Activated T-helper 17 cell treated with anti-CD3 and anti-CD28 coated beads, Interleukin-2, amount 50 U/mL, for 72 hours (primary cell): Measurements from ENCODE around the gene C4orf54. TPM values are rescaled to one million over a fixed set of nuclear protein-coding genes. Genes with fewer than 3 reads are reported as not detected.

Experiments used
- ATAC-seq: fragments of 150-1000 bp; cut with Tn5 transposase; replicated peaks from 2 replicates; pipeline ENCODE4 v1.10.0; 2021; ENCODE audit warnings: mild to moderate bottlenecking, moderate library complexity
- H3K27ac Mint-ChIP-seq: one replicate; pipeline ENCODE4 v1.8.0; 2022; ENCODE audit warnings: mixed read lengths
- H3K27me3 Mint-ChIP-seq: one replicate; pipeline ENCODE4 v1.8.0; 2022; ENCODE audit warnings: mixed read lengths
- H3K36me3 Mint-ChIP-seq: one replicate; pipeline ENCODE4 v1.8.0; 2022; ENCODE audit warnings: low read depth, mild to moderate bottlenecking, mixed read lengths
- H3K4me1 Mint-ChIP-seq: one replicate; pipeline ENCODE4 v1.8.0; 2022; ENCODE audit warnings: mixed read lengths
- H3K4me3 Mint-ChIP-seq: one replicate; pipeline ENCODE4 v1.8.0; 2022; ENCODE audit warnings: mild to moderate bottlenecking, mixed read lengths
- H3K9me3 Mint-ChIP-seq: one replicate; pipeline ENCODE4 v1.8.0; 2022; ENCODE audit warnings: mixed read lengths
- total RNA-seq, 2 donors: library from RNA; stranded (reverse); gene quantifications; one replicate each; pipeline ENCODE4 v1.2.3, GENCODE V29; 2022

Gene C4orf54
- total RNA-seq, 2 donors from 2014 or later, result not detected

GRCh38 chr4:99664716-99665115 is 7.1 kb upstream of the C4orf54 start:
- Mint-ChIP-seq H3K4me1 (no peaks in the 10 kb centered on the region), H3K9me3 (no peaks in the 10 kb centered on the region), H3K27ac (no peak overlapping the region), H3K27me3 (peaks cover 19% of the 10 kb centered on the region), H3K4me3 (no peak overlapping the region), H3K36me3 (no peaks in the 10 kb centered on the region)
- no peak for ATAC-seq

- ATAC-seq, result no peak
- no peak overlapping the region for H3K27ac Mint-ChIP-seq
- no peaks in the 10 kb centered on the region for H3K4me1 Mint-ChIP-seq
- no peaks in the 10 kb centered on the region for H3K9me3 Mint-ChIP-seq
- peaks cover 16% of the 10 kb centered on the region for H3K27me3 Mint-ChIP-seq
- no peak overlapping the region for H3K4me3 Mint-ChIP-seq
- H3K36me3 Mint-ChIP-seq, result no peaks in the 10 kb centered on the region
Measured at GRCh38 chr4:99661907-99662306, 4.3 kb upstream of the C4orf54 start.

GRCh38 chr4:99658666-99659065 is 1.0 kb upstream of the C4orf54 start:
- Mint-ChIP-seq H3K4me1 (no peaks in the 10 kb centered on the region), H3K27me3 (peaks cover 17% of the 10 kb centered on the region), H3K4me3 (no peak overlapping the region), H3K9me3 (no peaks in the 10 kb centered on the region), H3K36me3 (no peaks in the 10 kb centered on the region), H3K27ac (no peak overlapping the region)
- ATAC-seq, result no peak

- H3K9me3 Mint-ChIP-seq, result no peaks in the 10 kb centered on the region
- no peak overlapping the region for H3K27ac Mint-ChIP-seq
- H3K4me1 Mint-ChIP-seq, result no peaks in the 10 kb centered on the region
- no peak overlapping the region for H3K4me3 Mint-ChIP-seq
- peaks cover 4% of the 10 kb centered on the region for H3K27me3 Mint-ChIP-seq
- no peaks in the 10 kb centered on the region for H3K36me3 Mint-ChIP-seq
- no peak for ATAC-seq
Measured at GRCh38 chr4:99655308-99656081, 2.1 kb downstream of the C4orf54 start.

GRCh38 chr4:99654361-99654761 is 3.3 kb downstream of the C4orf54 start:
- Mint-ChIP-seq H3K4me3 (no peak overlapping the region), H3K36me3 (no peaks in the 10 kb centered on the region), H3K4me1 (no peaks in the 10 kb centered on the region), H3K9me3 (no peaks in the 10 kb centered on the region), H3K27ac (no peak overlapping the region), H3K27me3 (peaks cover 4% of the 10 kb centered on the region)
- no peak for ATAC-seq

GRCh38 chr4:99653916-99654315 is 3.7 kb downstream of the C4orf54 start:
- Mint-ChIP-seq H3K4me1 (no peaks in the 10 kb centered on the region), H3K4me3 (no peak overlapping the region), H3K27me3 (peaks cover 4% of the 10 kb centered on the region), H3K27ac (no peak overlapping the region), H3K36me3 (no peaks in the 10 kb centered on the region), H3K9me3 (no peaks in the 10 kb centered on the region)
- no peak for ATAC-seq

GRCh38 chr4:99652596-99653436 is 4.8 kb downstream of the C4orf54 start:
- Mint-ChIP-seq H3K4me3 (no peak overlapping the region), H3K36me3 (no peaks in the 10 kb centered on the region), H3K4me1 (no peaks in the 10 kb centered on the region), H3K27me3 (peaks cover 4% of the 10 kb centered on the region), H3K9me3 (no peaks in the 10 kb centered on the region), H3K27ac (no peak overlapping the region)
- no peak for ATAC-seq

GRCh38 chr4:99651811-99652485 is 5.7 kb downstream of the C4orf54 start:
- no peak overlapping the region for H3K27ac Mint-ChIP-seq
- peaks cover 4% of the 10 kb centered on the region for H3K27me3 Mint-ChIP-seq
- H3K4me1 Mint-ChIP-seq, result no peaks in the 10 kb centered on the region
- H3K4me3 Mint-ChIP-seq, result no peak overlapping the region
- no peaks in the 10 kb centered on the region for H3K36me3 Mint-ChIP-seq
- H3K9me3 Mint-ChIP-seq, result no peaks in the 10 kb centered on the region
- no peak for ATAC-seq

- Mint-ChIP-seq H3K4me1 (no peaks in the 10 kb centered on the region), H3K4me3 (no peak overlapping the region), H3K36me3 (no peaks in the 10 kb centered on the region), H3K27me3 (peaks cover 4% of the 10 kb centered on the region), H3K9me3 (no peaks in the 10 kb centered on the region), H3K27ac (no peak overlapping the region)
- no peak for ATAC-seq
Measured at GRCh38 chr4:99651016-99651769, 6.4 kb downstream of the C4orf54 start.

GRCh38 chr4:99649778-99650177 is 7.8 kb downstream of the C4orf54 start:
- H3K27me3 Mint-ChIP-seq, result no peaks in the 10 kb centered on the region
- no peaks in the 10 kb centered on the region for H3K36me3 Mint-ChIP-seq
- no peaks in the 10 kb centered on the region for H3K4me1 Mint-ChIP-seq
- no peaks in the 10 kb centered on the region for H3K9me3 Mint-ChIP-seq
- ATAC-seq, result no peak
- H3K27ac Mint-ChIP-seq, result no peak overlapping the region
- H3K4me3 Mint-ChIP-seq, result no peak overlapping the region

- no peak overlapping the region for H3K4me3 Mint-ChIP-seq
- H3K27me3 Mint-ChIP-seq, result no peaks in the 10 kb centered on the region
- no peaks in the 10 kb centered on the region for H3K9me3 Mint-ChIP-seq
- H3K4me1 Mint-ChIP-seq, result no peaks in the 10 kb centered on the region
- no peaks in the 10 kb centered on the region for H3K36me3 Mint-ChIP-seq
- no peak for ATAC-seq
- H3K27ac Mint-ChIP-seq, result no peak overlapping the region
Measured at GRCh38 chr4:99649208-99649607, 8.4 kb downstream of the C4orf54 start.

- H3K9me3 Mint-ChIP-seq, result no peaks in the 10 kb centered on the region
- H3K4me1 Mint-ChIP-seq, result no peaks in the 10 kb centered on the region
- no peak for ATAC-seq
- H3K4me3 Mint-ChIP-seq, result no peak overlapping the region
- no peaks in the 10 kb centered on the region for H3K36me3 Mint-ChIP-seq
- no peaks in the 10 kb centered on the region for H3K27me3 Mint-ChIP-seq
- no peak overlapping the region for H3K27ac Mint-ChIP-seq
Measured at GRCh38 chr4:99648321-99648720, 9.3 kb downstream of the C4orf54 start.

- Mint-ChIP-seq H3K27ac (no peak overlapping the region), H3K9me3 (no peaks in the 10 kb centered on the region), H3K36me3 (no peaks in the 10 kb centered on the region), H3K27me3 (peaks cover 6% of the 10 kb centered on the region), H3K4me1 (no peaks in the 10 kb centered on the region), H3K4me3 (no peak overlapping the region)
- no peak for ATAC-seq
Measured at GRCh38 chr4:99647071-99647470, 10.6 kb downstream of the C4orf54 start.

- Mint-ChIP-seq H3K4me1 (no peaks in the 10 kb centered on the region), H3K27me3 (peaks cover 8% of the 10 kb centered on the region), H3K36me3 (no peaks in the 10 kb centered on the region), H3K9me3 (no peaks in the 10 kb centered on the region), H3K27ac (no peak overlapping the region), H3K4me3 (no peak overlapping the region)
- ATAC-seq, result no peak
Measured at GRCh38 chr4:99645638-99646037, 12.0 kb downstream of the C4orf54 start.
